Gastrocnemius medialis (tissue), 4 donors: ENCODE data around the gene GPR62. TPM values are rescaled to one million over a fixed set of nuclear protein-coding genes. Genes with fewer than 3 reads are reported as not detected.
A peak's percentile ranks its signal among the peaks of the same experiment; 100 is the strongest.

ENCODE experiments used
- ATAC-seq, 2 donors: fragments of 150-250 bp; one replicate each; pipeline ENCODE4 v1.9.1; 2016
- DNase-seq, 2 donors: peaks; one replicate each; pipeline ENCODE4 v3.0.0-alpha.2; 2019
- H3K27ac ChIP-seq, 4 donors: fragments of 200-600 bp; sonication (generic); 1 replicate in 1 of 4; 2 replicates in 3 of 4; pipeline ENCODE4 v1.5.1; 2016 to 2018; ENCODE audit warnings: mild to moderate bottlenecking in 2 of 4, moderate library complexity in 1 of 4
- H3K27me3 ChIP-seq, 3 donors: fragments of 200-600 bp; sonication (generic) in 2 of 3; 1 replicate in 1 of 3; 2 replicates in 2 of 3; pipeline versions ENCODE4 v1.5.1 to v1.6.0; 2016 to 2019; ENCODE audit warnings: mild to moderate bottlenecking in 1 of 3, moderate library complexity in 1 of 3
- H3K36me3 ChIP-seq, 2 donors: fragments of 200-600 bp; sonication (generic) in 1 of 2; one replicate each; pipeline ENCODE4 v1.5.1; 2017 to 2018
- H3K4me1 ChIP-seq, 2 donors: fragments of 200-600 bp; sonication (generic) in 1 of 2; one replicate each; pipeline ENCODE4 v1.5.1; 2016 to 2017; ENCODE audit warnings: mild to moderate bottlenecking in 2 of 2
- H3K4me3 ChIP-seq, 4 donors: fragments of 200-600 bp; sonication (generic) in 3 of 4; 1 replicate in 1 of 4; 2 replicates in 3 of 4; pipeline ENCODE4 v1.5.1; 2016 to 2019; ENCODE audit warnings: mild to moderate bottlenecking in 2 of 4
- H3K9me3 ChIP-seq, 3 donors: fragments of 200-600 bp; sonication (generic) in 2 of 3; 1 replicate in 1 of 3; 2 replicates in 2 of 3; pipeline ENCODE4 v1.5.1; 2016 to 2019
- POLR2A ChIP-seq, 2 donors: fragments of 450-650 bp; IDR thresholded peaks; one replicate each; pipeline ENCODE4 v1.6.1; 2017; ENCODE audit warnings: antibody characterized with exemption in 2 of 2, mild to moderate bottlenecking in 2 of 2, moderate library complexity in 2 of 2
- in situ Hi-C, 4 donors: fragments of 200-750 bp; cut with MboI; loops; one replicate each; pipeline versions ENCODE4 v1.15.0 to v1.8.0; 2017; ENCODE audit warnings: low sequenced_read_pairs in 4 of 4
- intact Hi-C: fragments of 100-400 bp; cut with DNase I; formaldehyde crosslinking; loops from one replicate; pipeline ENCODE4 v1.15.1; 2023; ENCODE audit warnings: low total_unique reads
- total RNA-seq, 4 donors: library from RNA; depleted of rRNA; stranded (reverse); fragments of >200 nt; gene quantifications; one replicate each; pipeline versions ENCODE4 v1.1.0 to v1.2.3, GENCODE V29; 2016
- TF ChIP-seq, protein P1 (sequence below), 5 experiments: fragments of 450-650 bp in 3 of 5; fragments of 200-600 bp in 2 of 5; sonication (generic) in 2 of 5; IDR thresholded peaks in 4 of 5; conservative IDR thresholded peaks in 1 of 5; 1 replicate in 4 of 5; 2 replicates in 1 of 5; pipeline ENCODE4 v1.5.1; 2016 to 2019; ENCODE audit warnings: antibody characterized with exemption in 5 of 5, mild to moderate bottlenecking in 3 of 5, moderate library complexity in 3 of 5

The GPR62 gene
- total RNA-seq, 4 donors from 2014 or later = 0.18 to 2.5 (median 0.37) TPM

- ATAC-seq = no peak
- Histone ChIP-seq H3K27ac (peak overlapping the region in 3 of 4 donors; percentile 78 to 82 (median 81)), H3K4me1 (peaks cover 43 to 45% of the 10 kb centered on the region in 2 donors), H3K36me3 (no peaks in the 10 kb centered on the region), H3K4me3 (no peak overlapping the region), H3K27me3 (no peaks in the 10 kb centered on the region), H3K9me3 (no peaks in the 10 kb centered on the region)
- intact Hi-C loops (loop anchor here (10.0 kb wide), 1 partner anchor 329 kb away; no protein-coding TSS in a partner anchor), in situ Hi-C loops (loop anchor here in 2 of 4 donors (10.0 kb wide), 1 partner anchor 49 kb away; the partner anchor contains the start of gene DUSP7 (in 2 of the 2))
- TF ChIP-seq POLR2A (IDR thresholded peaks at IDR 0.05) = no peak
- TF ChIP-seq, protein P1, sequence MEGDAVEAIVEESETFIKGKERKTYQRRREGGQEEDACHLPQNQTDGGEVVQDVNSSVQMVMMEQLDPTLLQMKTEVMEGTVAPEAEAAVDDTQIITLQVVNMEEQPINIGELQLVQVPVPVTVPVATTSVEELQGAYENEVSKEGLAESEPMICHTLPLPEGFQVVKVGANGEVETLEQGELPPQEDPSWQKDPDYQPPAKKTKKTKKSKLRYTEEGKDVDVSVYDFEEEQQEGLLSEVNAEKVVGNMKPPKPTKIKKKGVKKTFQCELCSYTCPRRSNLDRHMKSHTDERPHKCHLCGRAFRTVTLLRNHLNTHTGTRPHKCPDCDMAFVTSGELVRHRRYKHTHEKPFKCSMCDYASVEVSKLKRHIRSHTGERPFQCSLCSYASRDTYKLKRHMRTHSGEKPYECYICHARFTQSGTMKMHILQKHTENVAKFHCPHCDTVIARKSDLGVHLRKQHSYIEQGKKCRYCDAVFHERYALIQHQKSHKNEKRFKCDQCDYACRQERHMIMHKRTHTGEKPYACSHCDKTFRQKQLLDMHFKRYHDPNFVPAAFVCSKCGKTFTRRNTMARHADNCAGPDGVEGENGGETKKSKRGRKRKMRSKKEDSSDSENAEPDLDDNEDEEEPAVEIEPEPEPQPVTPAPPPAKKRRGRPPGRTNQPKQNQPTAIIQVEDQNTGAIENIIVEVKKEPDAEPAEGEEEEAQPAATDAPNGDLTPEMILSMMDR (IDR thresholded peaks at IDR 0.05 in 4 of 5, conservative IDR thresholded peaks at IDR 0.05 in 1 of 5) = no peak
- DNase-seq = peak in 1 of 2 donors; percentile 21
These were observed 51.0 kb downstream of the GPR62 start for GRCh38 chr3:52006017-52006819.

GRCh38 chr3:52006820-52007133 is 51.6 kb downstream of the GPR62 start:
- Histone ChIP-seq H3K27ac (peak overlapping the region; percentile 70 to 82 (median 80)), H3K9me3 (no peaks in the 10 kb centered on the region), H3K4me1 (peaks cover 40 to 44% of the 10 kb centered on the region in 2 donors), H3K4me3 (no peak overlapping the region), H3K27me3 (no peaks in the 10 kb centered on the region), H3K36me3 (no peaks in the 10 kb centered on the region)
- no peak for DNase-seq
- intact Hi-C loops (loop anchor here (10.0 kb wide), 1 partner anchor 328 kb away; no protein-coding TSS in a partner anchor), in situ Hi-C loops (loop anchor here in 2 of 4 donors (10.0 kb wide), 1 partner anchor 48 kb away; the partner anchor contains the start of gene DUSP7 (in 2 of the 2))
- ATAC-seq = peak in 1 of 2 donors; percentile 2
- TF ChIP-seq, protein P1 (IDR thresholded peaks at IDR 0.05 in 4 of 5, conservative IDR thresholded peaks at IDR 0.05 in 1 of 5) = no peak
- no peak for TF ChIP-seq POLR2A (IDR thresholded peaks at IDR 0.05)

Other genes starting within 250 kb of the GPR62 start
- gene GRM2, start 248.3 kb upstream of the GPR62 start, total RNA-seq = under 1 TPM in 2 of 4 donors, not detected in 2; 0.18 to 0.20 TPM
- not detected for gene IQCF6, start 176.1 kb upstream of the GPR62 start, total RNA-seq
- gene IQCF2, start 93.8 kb upstream of the GPR62 start, total RNA-seq = not detected
- not detected for gene IQCF5, start 79.8 kb upstream of the GPR62 start, total RNA-seq
- not detected for gene IQCF1, start 52.0 kb upstream of the GPR62 start, total RNA-seq
- 10 to 100 TPM; 19.2 to 25.9 (median 24.9) TPM for gene RRP9, start 13.5 kb upstream of the GPR62 start, total RNA-seq
- 10 to 100 TPM; 10.9 to 19.0 (median 11.4) TPM for gene PARP3, start 13.0 kb upstream of the GPR62 start, total RNA-seq
- 100 to 1,000 TPM; 184 to 320 (median 199) TPM for gene PCBP4, start 12.1 kb downstream of the GPR62 start, total RNA-seq
- gene ABHD14B, start 18.7 kb downstream of the GPR62 start, total RNA-seq = 10 to 100 TPM; 11.2 to 21.0 (median 17.2) TPM
- 10 to 100 TPM in 3 of 4 donors, 1 to 10 TPM in 1; 8.7 to 37.9 (median 29.9) TPM for gene ABHD14A, start 19.7 kb downstream of the GPR62 start, total RNA-seq
- 10 to 100 TPM; 33.5 to 79.3 (median 43.2) TPM for gene ACY1, start 28.2 kb downstream of the GPR62 start, total RNA-seq
- gene RPL29, start 40.5 kb downstream of the GPR62 start, total RNA-seq = 1,000 to 10,000 TPM; 1,885 to 2,483 (median 2,154) TPM
- gene DUSP7, start 101.2 kb downstream of the GPR62 start, total RNA-seq = 10 to 100 TPM; 14.0 to 39.7 (median 26.3) TPM
- gene POC1A, start 199.0 kb downstream of the GPR62 start, total RNA-seq = 1 to 10 TPM in 1 of 4 donors, under 1 TPM in 3; 0.51 to 3.2 (median 0.81) TPM
- gene ALAS1, start 242.8 kb downstream of the GPR62 start, total RNA-seq = 10 to 100 TPM; 61.0 to 99.8 (median 68.4) TPM